ENCODE results near the gene BROX.

The BROX gene

GRCh38 chr1:222734740-222735139 is 22.4 kb downstream of the BROX start:
- Histone ChIP-seq H3K79me2 (ENCODE audit: insufficient read depth, low read length) (no peaks in the 10 kb centered on the region), H3K9ac (ENCODE audit: low read depth, low read length) (no peak overlapping the region), H2AFZ (ENCODE audit: low read depth, low read length) (no peak overlapping the region), H3K9me3 (ENCODE audit: insufficient read depth, low read length, severe bottlenecking) (no peaks in the 10 kb centered on the region), H3K4me1 (ENCODE audit: insufficient read depth, low read length) (no peaks in the 10 kb centered on the region), H3K4me3 (ENCODE audit: low read depth in 1 of 2, low read length in 2 of 2) (no peak overlapping the region), H3K36me3 (ENCODE audit: insufficient read depth, low read length) (peaks cover 52% of the 10 kb centered on the region), H4K20me1 (ENCODE audit: insufficient read depth, low read length) (no peaks in the 10 kb centered on the region), H3K4me2 (ENCODE audit: insufficient read depth, low read length) (no peak overlapping the region), H3K27me3 (ENCODE audit: insufficient read depth, low read length, poor library complexity) (no peaks in the 10 kb centered on the region), H3K27ac (ENCODE audit: low read length) (no peak overlapping the region)
- no peak for TF ChIP-seq EZH2 (IDR thresholded peaks at IDR 0.05; ENCODE audit: borderline replicate concordance, low read depth, low read length, severe bottlenecking)
- ATAC-seq (ENCODE audit: insufficient read depth, low read depth) (no peak), DNase-seq (no peak)

DNA sequence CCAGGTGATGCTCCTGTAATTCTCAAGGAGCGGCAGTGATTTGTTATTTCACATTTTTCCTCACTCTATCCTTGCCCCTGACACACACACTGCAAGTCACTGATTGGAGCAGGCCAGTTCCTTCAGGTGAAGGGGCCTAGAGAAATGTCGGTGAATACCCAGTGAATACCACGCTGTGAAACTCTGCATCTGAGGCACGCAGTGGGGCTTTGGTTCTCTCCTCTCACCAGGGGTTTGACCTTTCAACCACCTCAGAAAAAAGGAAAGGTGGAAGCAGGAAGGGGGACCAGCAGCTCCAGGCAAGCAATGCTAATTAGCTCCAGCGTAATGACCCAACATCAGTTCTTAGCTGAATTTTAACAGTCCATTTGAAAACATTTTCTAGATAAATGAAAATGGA is 24.1 kb downstream of the BROX start:
- H3K79me2 ChIP-seq (ENCODE audit: insufficient read depth, low read length), result no peaks in the 10 kb centered on the region
- H3K9ac ChIP-seq (ENCODE audit: low read depth, low read length), result no peak overlapping the region
- H3K4me3 ChIP-seq (ENCODE audit: low read depth in 1 of 2, low read length in 2 of 2), result no peak overlapping the region
- DNase-seq (no peak), ATAC-seq (ENCODE audit: insufficient read depth, low read depth) (no peak)
- no peak overlapping the region for H3K27ac ChIP-seq (ENCODE audit: low read length)
- TF ChIP-seq EZH2 (IDR thresholded peaks at IDR 0.05; ENCODE audit: borderline replicate concordance, low read depth, low read length, severe bottlenecking) (no peak), CTCF (IDR thresholded peaks at IDR 0.05; ENCODE audit: borderline replicate concordance, extremely low read depth, low read length, poor library complexity, severe bottlenecking) (no peak)
- H2AFZ ChIP-seq (ENCODE audit: low read depth, low read length), result no peak overlapping the region
- H3K36me3 ChIP-seq (ENCODE audit: insufficient read depth, low read length), result peaks cover 35% of the 10 kb centered on the region; the same call in 1 of the 2 replicates
- H3K27me3 ChIP-seq (ENCODE audit: insufficient read depth, low read length, poor library complexity), result no peaks in the 10 kb centered on the region
- no peaks in the 10 kb centered on the region for H3K9me3 ChIP-seq (ENCODE audit: insufficient read depth, low read length, severe bottlenecking)
- H3K4me1 ChIP-seq (ENCODE audit: insufficient read depth, low read length), result no peaks in the 10 kb centered on the region
- H3K4me2 ChIP-seq (ENCODE audit: insufficient read depth, low read length), result no peak overlapping the region
- no peaks in the 10 kb centered on the region for H4K20me1 ChIP-seq (ENCODE audit: insufficient read depth, low read length)

DNA sequence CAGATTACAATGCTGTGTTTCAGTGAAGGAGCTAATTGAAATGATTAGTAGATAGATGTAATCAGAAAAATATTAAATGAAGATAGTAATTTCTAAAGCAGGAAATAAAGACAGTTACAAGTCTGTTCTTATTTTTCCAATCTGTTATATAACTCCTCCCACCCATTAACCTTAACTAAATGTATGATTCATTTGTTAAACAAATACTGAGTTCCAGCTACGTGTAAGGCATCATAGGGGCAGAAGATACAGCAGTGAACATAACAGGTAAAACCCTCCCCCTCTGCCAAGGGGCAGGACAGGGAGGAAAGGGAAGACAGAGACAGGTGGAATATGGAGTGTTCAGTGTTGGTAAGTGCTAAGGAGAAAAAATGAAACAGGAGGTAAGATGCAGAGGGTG is 24.6 kb downstream of the BROX start, which contains the start of gene FAM177B:
FAM177B (plus strand) TSS at position 231 of the 400 bp plus-strand sequence. CDS start 9,344 bp downstream, outside the sequence.
- H3K4me2 ChIP-seq (ENCODE audit: insufficient read depth, low read length), result no peak within 1 kb of the TSS
- no peaks in the 10 kb centered on the region for H3K4me1 ChIP-seq (ENCODE audit: insufficient read depth, low read length)
- no peaks in the 10 kb centered on the region for H4K20me1 ChIP-seq (ENCODE audit: insufficient read depth, low read length)
- no peaks in the 10 kb centered on the region for H3K9me3 ChIP-seq (ENCODE audit: insufficient read depth, low read length, severe bottlenecking)
- no peak for DNase-seq
- H3K27me3 ChIP-seq (ENCODE audit: insufficient read depth, low read length, poor library complexity), result no peaks in the 10 kb centered on the region
- no peak within 1 kb of the TSS for H3K9ac ChIP-seq (ENCODE audit: low read depth, low read length)
- H3K27ac ChIP-seq (ENCODE audit: low read length), result no peak within 1 kb of the TSS
- no peaks in the 10 kb centered on the region for H3K79me2 ChIP-seq (ENCODE audit: insufficient read depth, low read length)
- no peak within 1 kb of the TSS for H2AFZ ChIP-seq (ENCODE audit: low read depth, low read length)
- no peak for TF ChIP-seq EZH2 (IDR thresholded peaks at IDR 0.05; ENCODE audit: borderline replicate concordance, low read depth, low read length, severe bottlenecking)
- no peak for TF ChIP-seq CTCF (IDR thresholded peaks at IDR 0.05; ENCODE audit: borderline replicate concordance, extremely low read depth, low read length, poor library complexity, severe bottlenecking)
- ATAC-seq (ENCODE audit: insufficient read depth, low read depth), result no peak
- peaks cover 30% of the 10 kb centered on the region; the same call in 1 of the 2 replicates for H3K36me3 ChIP-seq (ENCODE audit: insufficient read depth, low read length)
- H3K4me3 ChIP-seq (ENCODE audit: low read depth in 1 of 2, low read length in 2 of 2), result no peak within 1 kb of the TSS

GRCh38 chr1:222739465-222739864 is 27.1 kb downstream of the BROX start:
- H3K36me3 ChIP-seq (ENCODE audit: insufficient read depth, low read length), result peaks cover 8% of the 10 kb centered on the region; the same call in 1 of the 2 replicates
- TF ChIP-seq CTCF (IDR thresholded peaks at IDR 0.05; ENCODE audit: borderline replicate concordance, extremely low read depth, low read length, poor library complexity, severe bottlenecking), result no peak
- TF ChIP-seq EZH2 (IDR thresholded peaks at IDR 0.05; ENCODE audit: borderline replicate concordance, low read depth, low read length, severe bottlenecking), result no peak
- no peak for DNase-seq
- H2AFZ ChIP-seq (ENCODE audit: low read depth, low read length), result no peak overlapping the region
- no peaks in the 10 kb centered on the region for H3K9me3 ChIP-seq (ENCODE audit: insufficient read depth, low read length, severe bottlenecking)
- H3K9ac ChIP-seq (ENCODE audit: low read depth, low read length), result no peak overlapping the region
- no peaks in the 10 kb centered on the region for H3K79me2 ChIP-seq (ENCODE audit: insufficient read depth, low read length)
- no peak for ATAC-seq (ENCODE audit: insufficient read depth, low read depth)
- no peak overlapping the region for H3K27ac ChIP-seq (ENCODE audit: low read length)
- no peaks in the 10 kb centered on the region for H3K4me1 ChIP-seq (ENCODE audit: insufficient read depth, low read length)
- no peak overlapping the region for H3K4me2 ChIP-seq (ENCODE audit: insufficient read depth, low read length)
- no peak overlapping the region for H3K4me3 ChIP-seq (ENCODE audit: low read depth in 1 of 2, low read length in 2 of 2)
- no peaks in the 10 kb centered on the region for H4K20me1 ChIP-seq (ENCODE audit: insufficient read depth, low read length)
- H3K27me3 ChIP-seq (ENCODE audit: insufficient read depth, low read length, poor library complexity), result no peaks in the 10 kb centered on the region

Measured in DND-41 (cell line).